ENCODE results near the gene TECTB. TPM values are rescaled to one million over a fixed set of nuclear protein-coding genes. Genes with fewer than 3 reads are reported as not detected.

The TECTB gene
- total RNA-seq, 1 experiment from 2014 or later: not detected

DNA sequence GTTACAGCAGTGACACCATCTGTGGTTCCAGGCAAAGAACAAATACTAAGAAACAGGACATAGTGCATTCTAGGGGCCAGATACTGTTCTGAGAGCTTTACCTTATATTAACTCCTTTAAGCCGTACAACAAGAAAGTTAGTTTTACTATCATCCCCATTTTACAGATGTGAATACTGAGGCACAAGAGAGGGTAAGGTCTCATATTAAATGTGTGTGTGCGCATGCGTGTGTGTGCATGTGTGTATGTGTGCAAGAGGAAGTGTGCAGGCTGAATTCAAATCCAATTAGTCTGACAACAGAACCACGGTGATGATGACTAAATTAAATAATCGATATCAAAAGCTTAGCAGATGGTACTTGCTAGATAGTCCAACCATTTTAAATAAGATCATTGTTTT, 11.0 kb downstream of the TECTB start:
- ATAC-seq (no peak), DNase-seq (ENCODE audit: low read depth, low spot score) (no peak)
- peaks cover 6% of the 10 kb centered on the region for H3K27me3 ChIP-seq (ENCODE audit: control insufficient read depth, insufficient read depth, low read length)
- TF ChIP-seq SIN3A (IDR thresholded peaks at IDR 0.05; ENCODE audit: borderline replicate concordance, insufficient read depth, low read depth, low read length): no peak
- TF ChIP-seq POLR2AphosphoS5 (IDR thresholded peaks at IDR 0.05; ENCODE audit: low read depth, low read length): no peak
- no peak for TF ChIP-seq TCF7L2 (IDR thresholded peaks at IDR 0.05; ENCODE audit: low read depth, low read length)
- TF ChIP-seq, protein P1, sequence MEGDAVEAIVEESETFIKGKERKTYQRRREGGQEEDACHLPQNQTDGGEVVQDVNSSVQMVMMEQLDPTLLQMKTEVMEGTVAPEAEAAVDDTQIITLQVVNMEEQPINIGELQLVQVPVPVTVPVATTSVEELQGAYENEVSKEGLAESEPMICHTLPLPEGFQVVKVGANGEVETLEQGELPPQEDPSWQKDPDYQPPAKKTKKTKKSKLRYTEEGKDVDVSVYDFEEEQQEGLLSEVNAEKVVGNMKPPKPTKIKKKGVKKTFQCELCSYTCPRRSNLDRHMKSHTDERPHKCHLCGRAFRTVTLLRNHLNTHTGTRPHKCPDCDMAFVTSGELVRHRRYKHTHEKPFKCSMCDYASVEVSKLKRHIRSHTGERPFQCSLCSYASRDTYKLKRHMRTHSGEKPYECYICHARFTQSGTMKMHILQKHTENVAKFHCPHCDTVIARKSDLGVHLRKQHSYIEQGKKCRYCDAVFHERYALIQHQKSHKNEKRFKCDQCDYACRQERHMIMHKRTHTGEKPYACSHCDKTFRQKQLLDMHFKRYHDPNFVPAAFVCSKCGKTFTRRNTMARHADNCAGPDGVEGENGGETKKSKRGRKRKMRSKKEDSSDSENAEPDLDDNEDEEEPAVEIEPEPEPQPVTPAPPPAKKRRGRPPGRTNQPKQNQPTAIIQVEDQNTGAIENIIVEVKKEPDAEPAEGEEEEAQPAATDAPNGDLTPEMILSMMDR (IDR thresholded peaks at IDR 0.05): no peak
- TF ChIP-seq, protein P2, sequence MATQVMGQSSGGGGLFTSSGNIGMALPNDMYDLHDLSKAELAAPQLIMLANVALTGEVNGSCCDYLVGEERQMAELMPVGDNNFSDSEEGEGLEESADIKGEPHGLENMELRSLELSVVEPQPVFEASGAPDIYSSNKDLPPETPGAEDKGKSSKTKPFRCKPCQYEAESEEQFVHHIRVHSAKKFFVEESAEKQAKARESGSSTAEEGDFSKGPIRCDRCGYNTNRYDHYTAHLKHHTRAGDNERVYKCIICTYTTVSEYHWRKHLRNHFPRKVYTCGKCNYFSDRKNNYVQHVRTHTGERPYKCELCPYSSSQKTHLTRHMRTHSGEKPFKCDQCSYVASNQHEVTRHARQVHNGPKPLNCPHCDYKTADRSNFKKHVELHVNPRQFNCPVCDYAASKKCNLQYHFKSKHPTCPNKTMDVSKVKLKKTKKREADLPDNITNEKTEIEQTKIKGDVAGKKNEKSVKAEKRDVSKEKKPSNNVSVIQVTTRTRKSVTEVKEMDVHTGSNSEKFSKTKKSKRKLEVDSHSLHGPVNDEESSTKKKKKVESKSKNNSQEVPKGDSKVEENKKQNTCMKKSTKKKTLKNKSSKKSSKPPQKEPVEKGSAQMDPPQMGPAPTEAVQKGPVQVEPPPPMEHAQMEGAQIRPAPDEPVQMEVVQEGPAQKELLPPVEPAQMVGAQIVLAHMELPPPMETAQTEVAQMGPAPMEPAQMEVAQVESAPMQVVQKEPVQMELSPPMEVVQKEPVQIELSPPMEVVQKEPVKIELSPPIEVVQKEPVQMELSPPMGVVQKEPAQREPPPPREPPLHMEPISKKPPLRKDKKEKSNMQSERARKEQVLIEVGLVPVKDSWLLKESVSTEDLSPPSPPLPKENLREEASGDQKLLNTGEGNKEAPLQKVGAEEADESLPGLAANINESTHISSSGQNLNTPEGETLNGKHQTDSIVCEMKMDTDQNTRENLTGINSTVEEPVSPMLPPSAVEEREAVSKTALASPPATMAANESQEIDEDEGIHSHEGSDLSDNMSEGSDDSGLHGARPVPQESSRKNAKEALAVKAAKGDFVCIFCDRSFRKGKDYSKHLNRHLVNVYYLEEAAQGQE (IDR thresholded peaks at IDR 0.05; ENCODE audit: insufficient read depth in 1 of 2, low read depth in 2 of 2, low read length in 1 of 2): no peak
- POLR2A ChIA-PET: no interaction called here
- H3K9me3 ChIP-seq (ENCODE audit: control insufficient read depth, insufficient read depth, low read depth, low read length): no peaks in the 10 kb centered on the region
- in situ Hi-C loops (cut with HindIII; ENCODE audit: low pct_unique_long_range_greater_than_20kb, low sequenced_read_pairs): no loop called here
- intact Hi-C loops (cut with micrococcal nuclease; ENCODE audit: unreplicated experiment): no loop called here
- no peaks in the 10 kb centered on the region for H3K36me3 ChIP-seq (ENCODE audit: control insufficient read depth, insufficient read depth, low read length)
- H3K27ac ChIP-seq (ENCODE audit: low read length): no peak overlapping the region
- no peak overlapping the region for H3K4me3 ChIP-seq (ENCODE audit: low read depth in 2 of 2, low read length in 2 of 2)
- CTCF ChIA-PET: no interaction called here
- no TSS peak for BruUV-seq (replicated peaks)
- H3K4me1 ChIP-seq (ENCODE audit: control insufficient read depth, insufficient read depth, low read length): no peaks in the 10 kb centered on the region

DNA sequence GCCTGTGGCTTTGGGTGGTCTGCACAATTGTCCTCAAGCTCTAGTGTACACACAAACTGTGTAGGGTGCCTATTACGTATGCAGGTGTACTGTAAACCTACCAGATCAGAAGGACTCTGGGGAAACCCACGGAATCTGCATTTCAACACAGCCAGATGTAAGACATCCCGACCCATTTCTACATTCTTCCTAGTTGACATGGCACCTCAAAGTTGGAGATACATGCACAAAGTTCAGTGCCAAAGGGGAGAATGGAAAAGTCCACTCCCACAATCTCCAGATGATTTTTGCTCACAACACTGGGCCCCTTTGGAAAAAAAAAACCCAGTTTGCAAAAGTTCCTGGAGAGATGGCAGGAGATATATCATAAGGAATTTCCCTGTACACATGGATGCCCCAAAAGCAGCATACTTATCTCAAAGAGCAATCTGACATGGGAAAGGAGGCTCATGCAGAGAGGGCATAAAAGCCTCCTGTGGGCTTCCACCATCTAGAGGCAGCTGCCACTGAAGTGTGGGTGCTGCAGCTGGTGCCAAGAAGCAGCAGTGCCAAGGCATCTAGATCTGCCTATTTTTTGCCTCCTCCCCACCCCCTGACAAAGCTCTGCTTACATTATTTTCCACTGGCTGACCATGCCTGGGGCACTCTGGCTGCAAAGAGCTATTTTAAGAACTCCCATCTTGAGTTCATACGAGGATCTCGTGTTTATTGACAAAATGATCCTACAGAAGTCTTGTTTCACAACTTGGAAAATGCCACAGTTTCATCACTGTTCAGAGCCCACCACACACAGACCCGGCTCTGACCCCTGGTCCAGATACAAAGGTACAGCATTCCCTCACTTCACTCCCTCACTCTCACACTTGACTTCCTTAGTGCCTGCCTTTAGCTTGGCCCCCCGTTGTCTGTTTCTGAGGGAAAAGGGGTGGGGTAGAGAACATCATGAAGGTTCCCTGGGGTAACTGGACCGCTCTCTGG, 12.9 kb downstream of the TECTB start:
- ATAC-seq (no peak), DNase-seq (ENCODE audit: low read depth, low spot score) (no peak)
- in situ Hi-C loops (cut with HindIII; ENCODE audit: low pct_unique_long_range_greater_than_20kb, low sequenced_read_pairs) (no loop called here), intact Hi-C loops (cut with micrococcal nuclease; ENCODE audit: unreplicated experiment) (no loop called here)
- ChIA-PET CTCF (no interaction called here), POLR2A (no interaction called here)
- Histone ChIP-seq H3K4me1 (ENCODE audit: control insufficient read depth, insufficient read depth, low read length) (no peaks in the 10 kb centered on the region), H3K27ac (ENCODE audit: low read length) (no peak overlapping the region), H3K4me3 (ENCODE audit: low read depth in 2 of 2, low read length in 2 of 2) (no peak overlapping the region), H3K27me3 (ENCODE audit: control insufficient read depth, insufficient read depth, low read length) (peaks cover 6% of the 10 kb centered on the region), H3K9me3 (ENCODE audit: control insufficient read depth, insufficient read depth, low read depth, low read length) (no peaks in the 10 kb centered on the region), H3K36me3 (ENCODE audit: control insufficient read depth, insufficient read depth, low read length) (no peaks in the 10 kb centered on the region)
- no TSS peak for BruUV-seq (replicated peaks)
- TF ChIP-seq, protein P2 (IDR thresholded peaks at IDR 0.05; ENCODE audit: insufficient read depth in 1 of 2, low read depth in 2 of 2, low read length in 1 of 2): no peak
- TF ChIP-seq SIN3A (IDR thresholded peaks at IDR 0.05; ENCODE audit: borderline replicate concordance, insufficient read depth, low read depth, low read length) (no peak), TCF7L2 (IDR thresholded peaks at IDR 0.05; ENCODE audit: low read depth, low read length) (no peak), POLR2AphosphoS5 (IDR thresholded peaks at IDR 0.05; ENCODE audit: low read depth, low read length) (no peak)
- TF ChIP-seq, protein P1 (IDR thresholded peaks at IDR 0.05): no peak

Data from Panc1 (cell line).